Posterior cingulate gyrus (tissue), 11 donors: ENCODE results near the gene ALKBH4.
A peak's percentile ranks its signal among the peaks of the same experiment; 100 is the strongest.
"Not testable (repeated sequence)": the region's sequence is repeated elsewhere in the genome, so short reads cannot be mapped to it uniquely, and the experiment has no call there.

Experiments used
- DNase-seq, 10 donors: peaks; one replicate each; pipeline versions ENCODE4 v3.0.0 to v3.0.0-alpha.2; 2020 to 2021; ENCODE audit warnings: mixed read lengths in 3 of 10
- intact Hi-C: fragments of 100-400 bp; cut with DNase I; formaldehyde crosslinking; loops from one replicate; pipeline ENCODE4 v1.15.1; 2023

Gene ALKBH4

DNA sequence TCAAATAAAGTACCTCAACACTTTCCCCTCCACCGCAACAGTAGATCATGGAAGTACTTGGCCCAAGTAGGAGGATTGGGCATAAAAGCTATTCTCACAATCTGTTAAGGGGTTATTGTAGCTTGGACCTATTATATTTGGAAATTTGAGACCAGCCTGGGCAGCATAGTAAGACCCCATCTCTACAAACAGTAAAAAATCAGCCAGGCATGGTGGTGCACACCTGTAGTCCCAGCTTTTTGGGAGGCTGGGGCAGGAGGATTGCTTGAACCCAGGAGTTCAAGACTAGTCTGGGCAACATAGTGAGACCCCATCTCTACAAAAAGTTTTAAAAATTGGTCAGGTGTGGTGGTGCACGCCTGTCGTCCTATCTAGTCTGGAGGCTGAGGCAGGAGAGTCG, 55.3 kb downstream of the ALKBH4 start:
- intact Hi-C loops, result no loop called here
- no peak for DNase-seq

DNA sequence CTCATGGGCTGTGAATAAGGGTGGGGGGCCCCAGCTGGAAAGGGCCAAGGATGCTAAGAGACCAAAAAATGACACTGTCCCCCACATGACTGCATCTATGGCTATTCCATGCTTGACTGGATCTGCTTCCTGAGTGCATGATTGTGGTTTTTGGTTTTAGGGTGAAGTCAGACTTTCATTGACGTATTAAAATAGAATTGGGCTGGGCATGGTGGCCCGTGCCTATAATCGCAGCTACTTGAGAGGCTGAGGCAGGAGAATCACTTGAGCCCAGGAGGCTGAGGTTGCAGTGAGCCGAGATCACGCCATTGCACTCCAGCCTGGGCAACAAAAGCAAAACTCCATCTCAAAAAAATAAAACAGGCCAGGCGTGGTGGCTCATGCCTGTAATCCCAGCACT, 56.1 kb downstream of the ALKBH4 start:
- DNase-seq, intact Hi-C loops: not testable (repeated sequence)

DNA sequence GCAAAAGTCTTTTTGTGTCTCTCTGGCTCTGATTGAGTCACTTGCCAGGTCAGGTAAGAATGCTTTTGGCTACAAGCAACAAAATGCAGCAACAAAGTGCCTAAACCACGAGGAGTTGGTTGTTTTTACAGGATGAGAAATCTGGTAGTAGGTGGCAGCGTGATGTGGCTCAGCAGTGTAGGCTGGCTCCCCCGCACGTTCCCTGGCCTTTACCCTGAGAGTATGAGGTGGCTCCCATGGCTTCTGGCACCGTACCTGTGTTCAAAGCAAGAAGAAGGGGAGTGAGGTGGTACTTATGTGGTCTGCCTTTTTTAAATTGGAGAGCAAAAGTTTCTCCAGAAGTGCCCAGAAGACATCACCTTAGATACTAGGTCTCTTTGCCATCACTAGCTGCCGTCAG, 56.8 kb downstream of the ALKBH4 start:
- peak in 1 of 10 donors; percentile 33 for DNase-seq
- intact Hi-C loops, result no loop called here
